ENCODE measurements around the gene DLX2.

DNA sequence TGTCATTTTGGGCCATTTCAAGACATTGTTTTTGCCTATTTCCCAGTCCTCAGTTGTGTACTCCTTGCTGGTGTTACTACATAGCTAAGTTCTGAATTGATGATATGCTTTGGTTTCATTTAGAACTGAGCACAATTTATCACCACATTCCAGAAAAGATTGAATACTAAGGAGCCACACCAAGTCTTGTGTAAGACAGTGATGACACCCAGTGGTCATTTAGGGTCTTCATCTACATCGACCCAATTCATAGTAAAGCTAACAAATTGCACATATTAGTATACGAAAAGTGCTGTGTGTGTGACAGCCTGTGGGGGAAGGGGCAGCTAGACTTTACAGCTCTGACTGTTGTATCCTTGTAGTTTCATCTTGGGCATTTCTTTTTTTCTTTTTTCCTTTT, 10.9 kb upstream of the DLX2 start:
- TF ChIP-seq, protein P1, sequence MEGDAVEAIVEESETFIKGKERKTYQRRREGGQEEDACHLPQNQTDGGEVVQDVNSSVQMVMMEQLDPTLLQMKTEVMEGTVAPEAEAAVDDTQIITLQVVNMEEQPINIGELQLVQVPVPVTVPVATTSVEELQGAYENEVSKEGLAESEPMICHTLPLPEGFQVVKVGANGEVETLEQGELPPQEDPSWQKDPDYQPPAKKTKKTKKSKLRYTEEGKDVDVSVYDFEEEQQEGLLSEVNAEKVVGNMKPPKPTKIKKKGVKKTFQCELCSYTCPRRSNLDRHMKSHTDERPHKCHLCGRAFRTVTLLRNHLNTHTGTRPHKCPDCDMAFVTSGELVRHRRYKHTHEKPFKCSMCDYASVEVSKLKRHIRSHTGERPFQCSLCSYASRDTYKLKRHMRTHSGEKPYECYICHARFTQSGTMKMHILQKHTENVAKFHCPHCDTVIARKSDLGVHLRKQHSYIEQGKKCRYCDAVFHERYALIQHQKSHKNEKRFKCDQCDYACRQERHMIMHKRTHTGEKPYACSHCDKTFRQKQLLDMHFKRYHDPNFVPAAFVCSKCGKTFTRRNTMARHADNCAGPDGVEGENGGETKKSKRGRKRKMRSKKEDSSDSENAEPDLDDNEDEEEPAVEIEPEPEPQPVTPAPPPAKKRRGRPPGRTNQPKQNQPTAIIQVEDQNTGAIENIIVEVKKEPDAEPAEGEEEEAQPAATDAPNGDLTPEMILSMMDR (conservative IDR thresholded peaks at IDR 0.05; ENCODE audit: low read length), result peak; percentile 69
- no peak for TF ChIP-seq EZH2phosphoT487 (IDR thresholded peaks at IDR 0.05; ENCODE audit: borderline replicate concordance)

Data from Loucy (cell line).